ENCODE data around the gene DAND5.

The DAND5 gene

DNA sequence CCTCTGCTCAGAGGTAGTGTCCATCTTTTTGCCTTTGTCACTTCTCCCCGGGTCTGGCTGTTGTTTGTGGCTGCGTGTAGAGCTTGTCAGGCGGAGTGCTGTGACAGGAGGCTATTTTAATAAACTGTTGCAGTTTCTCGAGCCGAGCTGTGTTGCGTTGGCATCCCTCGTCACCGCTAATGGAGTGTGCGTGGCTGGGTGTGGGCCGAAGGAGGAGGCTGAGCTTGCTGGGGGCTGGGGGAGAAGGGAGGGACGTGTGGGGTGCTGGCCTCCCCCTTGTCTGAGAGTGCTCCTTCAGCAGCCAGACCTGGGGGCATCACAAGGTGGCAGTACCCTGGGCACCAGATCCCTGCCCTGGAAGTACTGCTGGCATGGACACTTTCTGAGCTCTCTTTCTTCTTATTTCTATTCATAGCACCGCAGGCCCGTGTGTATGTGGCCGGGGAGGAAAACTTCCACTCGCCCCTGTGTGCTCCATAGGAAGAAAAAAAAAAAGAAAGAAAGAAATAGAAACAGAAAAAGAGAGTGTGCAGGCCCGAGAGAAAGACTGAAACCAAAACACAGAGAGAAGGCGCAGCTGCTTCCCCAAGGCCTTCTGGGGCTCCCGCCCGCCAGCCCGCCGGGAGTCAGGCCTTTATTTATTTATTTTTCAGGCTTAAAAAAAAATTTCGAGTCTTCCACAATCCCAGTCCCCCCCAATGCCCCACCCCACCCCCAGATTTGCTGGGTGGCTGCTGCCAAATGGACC, 52.9 kb downstream of the DAND5 start:
- no peak for DNase-seq (ENCODE audit: low read depth)

DNA sequence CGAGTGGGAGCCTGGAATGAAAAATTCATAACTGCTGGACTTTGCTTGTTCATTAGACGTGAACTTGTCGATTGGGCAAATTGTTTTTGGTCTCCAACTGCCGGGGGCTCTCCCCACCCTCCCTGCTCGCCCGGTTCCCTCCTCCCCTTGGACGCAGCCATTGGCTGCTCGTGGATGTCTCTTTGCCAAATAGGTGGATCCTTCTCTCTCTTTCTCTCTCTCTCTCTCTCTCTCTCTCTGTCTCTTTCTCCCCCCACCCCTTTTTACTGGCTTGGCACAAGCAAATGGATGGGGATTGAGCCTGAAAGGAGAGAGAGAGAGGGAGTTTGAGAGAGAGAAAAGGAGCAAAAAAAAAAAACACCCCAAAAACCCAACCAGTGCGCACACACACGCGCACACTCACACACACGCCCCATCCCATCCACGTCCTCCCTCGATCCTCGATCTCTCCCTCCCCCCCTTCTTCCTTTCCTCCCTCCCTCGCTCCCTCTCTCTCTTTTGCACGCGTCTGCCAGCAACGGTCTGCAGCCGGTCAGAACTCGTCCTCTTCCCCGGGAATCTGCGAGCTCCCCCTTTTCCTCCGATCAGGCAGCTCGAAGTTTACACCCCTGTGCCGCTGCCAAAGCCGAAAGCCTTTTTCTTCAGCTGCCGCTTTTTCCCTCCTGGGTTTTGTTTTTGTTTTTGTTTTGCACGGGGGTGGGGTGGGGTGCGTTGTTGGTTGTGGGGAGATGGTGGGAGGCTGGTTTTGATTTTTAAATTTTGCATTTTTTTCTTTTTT, 53.7 kb downstream of the DAND5 start:
- no peak for DNase-seq (ENCODE audit: low read depth)

DNA sequence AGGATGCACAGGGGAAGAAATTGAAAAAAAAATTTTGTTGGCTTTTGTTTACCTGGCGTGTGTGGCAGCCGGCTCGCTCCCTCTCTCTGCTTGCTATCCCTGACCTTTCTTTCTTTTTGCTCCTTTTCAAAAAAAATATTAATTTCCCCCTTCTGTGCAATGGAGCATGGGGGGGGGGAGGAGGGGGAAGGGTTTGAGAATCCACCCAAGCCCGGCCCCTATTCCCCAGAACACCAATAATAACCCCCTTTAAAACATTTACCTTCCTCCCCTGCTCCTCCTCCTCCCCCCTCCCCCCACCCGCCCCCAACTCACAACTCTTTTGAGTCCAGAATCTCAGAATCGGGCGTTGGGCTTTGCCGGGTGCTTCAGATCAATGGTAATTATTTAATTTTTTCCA, 54.3 kb downstream of the DAND5 start:
- DNase-seq (ENCODE audit: low read depth), result no peak
